NB4 (cell line): Measurements from ENCODE around the gene TMEM165.

Source experiments
- POLR2A ChIP-seq: IDR thresholded peaks from 2 replicates; pipeline ENCODE4 v1.6.1; 2011; ENCODE audit warnings: mild to moderate bottlenecking; ENCODE audit not compliant: insufficient read length; ENCODE audit errors: extremely low read depth
- TF ChIP-seq, protein P1 (sequence below): IDR thresholded peaks from 2 replicates; pipeline ENCODE4 v1.6.1; 2011; ENCODE audit warnings: low read depth, low read length
- TF ChIP-seq, protein P2 (sequence below): IDR thresholded peaks from one replicate; pipeline ENCODE4 v1.5.1; 2012; ENCODE audit warnings: low read depth, low read length

DNA sequence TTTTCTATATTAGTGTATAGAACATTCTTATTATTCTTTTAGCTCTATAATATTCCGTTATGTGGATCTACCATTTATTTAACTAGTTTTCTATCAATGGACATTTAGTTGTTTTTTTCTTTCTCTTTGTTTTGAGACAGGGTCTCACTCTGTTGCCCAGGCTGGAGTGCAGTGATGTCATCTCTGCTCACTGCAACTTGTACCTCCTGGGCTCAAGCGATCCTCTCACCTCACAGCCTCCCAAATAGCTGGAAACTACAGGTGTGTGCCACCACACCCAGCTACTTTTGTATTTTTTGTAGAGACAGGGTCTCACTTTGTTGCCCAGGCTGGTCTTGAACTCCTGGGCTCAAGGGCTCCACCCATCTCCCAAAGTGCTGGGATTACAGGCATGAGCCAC is 10.8 kb downstream of the TMEM165 start:
- no peak for TF ChIP-seq POLR2A
- TF ChIP-seq, protein P1, sequence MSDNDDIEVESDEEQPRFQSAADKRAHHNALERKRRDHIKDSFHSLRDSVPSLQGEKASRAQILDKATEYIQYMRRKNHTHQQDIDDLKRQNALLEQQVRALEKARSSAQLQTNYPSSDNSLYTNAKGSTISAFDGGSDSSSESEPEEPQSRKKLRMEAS: no peak
- TF ChIP-seq, protein P2, sequence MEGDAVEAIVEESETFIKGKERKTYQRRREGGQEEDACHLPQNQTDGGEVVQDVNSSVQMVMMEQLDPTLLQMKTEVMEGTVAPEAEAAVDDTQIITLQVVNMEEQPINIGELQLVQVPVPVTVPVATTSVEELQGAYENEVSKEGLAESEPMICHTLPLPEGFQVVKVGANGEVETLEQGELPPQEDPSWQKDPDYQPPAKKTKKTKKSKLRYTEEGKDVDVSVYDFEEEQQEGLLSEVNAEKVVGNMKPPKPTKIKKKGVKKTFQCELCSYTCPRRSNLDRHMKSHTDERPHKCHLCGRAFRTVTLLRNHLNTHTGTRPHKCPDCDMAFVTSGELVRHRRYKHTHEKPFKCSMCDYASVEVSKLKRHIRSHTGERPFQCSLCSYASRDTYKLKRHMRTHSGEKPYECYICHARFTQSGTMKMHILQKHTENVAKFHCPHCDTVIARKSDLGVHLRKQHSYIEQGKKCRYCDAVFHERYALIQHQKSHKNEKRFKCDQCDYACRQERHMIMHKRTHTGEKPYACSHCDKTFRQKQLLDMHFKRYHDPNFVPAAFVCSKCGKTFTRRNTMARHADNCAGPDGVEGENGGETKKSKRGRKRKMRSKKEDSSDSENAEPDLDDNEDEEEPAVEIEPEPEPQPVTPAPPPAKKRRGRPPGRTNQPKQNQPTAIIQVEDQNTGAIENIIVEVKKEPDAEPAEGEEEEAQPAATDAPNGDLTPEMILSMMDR: no peak
